Neural cell (in vitro differentiated cells): ENCODE results near the gene CTXND1. TPM values are rescaled to one million over a fixed set of nuclear protein-coding genes. Genes with fewer than 3 reads are reported as not detected.

Source experiments
- H2AFZ ChIP-seq: fragments of 200-600, 300-800 bp; sonication (generic), shearing (Covaris generic); 2 replicates; pipeline ENCODE4 v1.6.0; 2014; ENCODE audit warnings: low read depth, mild to moderate bottlenecking, antibody characterized with exemption, low read length, moderate library complexity
- H3F3A ChIP-seq: fragments of 200-600 bp; shearing (Covaris generic); 2 replicates; pipeline ENCODE4 v1.6.1; 2016; ENCODE audit warnings: mild to moderate bottlenecking, moderate library complexity, mixed read lengths, antibody characterized with exemption, low read length; ENCODE audit not compliant: insufficient read depth, poor library complexity, severe bottlenecking
- H3K27ac ChIP-seq: fragments of 200-600, 300-800 bp; sonication (generic), shearing (Covaris generic); 2 replicates; pipeline ENCODE4 v1.5.1; 2014; ENCODE audit warnings: mild to moderate bottlenecking, low read length, moderate library complexity
- H3K27me3 ChIP-seq: fragments of 300-800, 200-600 bp; sonication (generic), shearing (Covaris generic); 2 replicates; pipeline ENCODE4 v1.6.0; 2014; ENCODE audit warnings: mild to moderate bottlenecking, low read depth, low read length, moderate library complexity; ENCODE audit not compliant: insufficient read depth
- H3K36me3 ChIP-seq: fragments of 300-800, 200-600 bp; sonication (generic), shearing (Covaris generic); 2 replicates; pipeline ENCODE4 v1.5.1; 2014; ENCODE audit warnings: mild to moderate bottlenecking, antibody characterized with exemption, low read length, moderate library complexity; ENCODE audit not compliant: insufficient read depth
- H3K4me2 ChIP-seq: fragments of 300-800, 200-600 bp; sonication (generic), shearing (Covaris generic); 2 replicates; pipeline ENCODE4 v1.6.0; 2014; ENCODE audit warnings: mild to moderate bottlenecking, low read length
- H3K4me3 ChIP-seq: fragments of 300-800, 200-600 bp; sonication (generic), shearing (Covaris generic); 2 replicates; pipeline ENCODE4 v1.5.1; 2014; ENCODE audit warnings: mild to moderate bottlenecking, low read length, moderate library complexity
- H3K79me2 ChIP-seq: fragments of 200-600 bp; shearing (Covaris generic); replicated peaks from 2 replicates; pipeline ENCODE4 v1.6.0; 2014; ENCODE audit warnings: mild to moderate bottlenecking, low read length, moderate library complexity; ENCODE audit not compliant: insufficient read depth
- H3K9ac ChIP-seq: fragments of 300-800, 200-600 bp; sonication (generic), shearing (Covaris generic); 2 replicates; pipeline ENCODE4 v1.6.1; 2016; ENCODE audit warnings: mild to moderate bottlenecking, low read length, mixed read lengths
- H3K9me2 ChIP-seq: fragments of 200-600 bp; shearing (Covaris generic); 2 replicates; pipeline ENCODE4 v1.6.1; 2016; ENCODE audit warnings: mild to moderate bottlenecking, low read length, mixed read lengths; ENCODE audit not compliant: insufficient read depth
- H3K9me3 ChIP-seq: fragments of 200-600, 300-800 bp; sonication (generic), shearing (Covaris generic); 2 replicates; pipeline ENCODE4 v1.6.1; 2016; ENCODE audit warnings: mild to moderate bottlenecking, mixed run types, low read length, moderate library complexity, mixed read lengths
- H4K20me1 ChIP-seq: fragments of 200-600 bp; shearing (Covaris generic); 2 replicates; pipeline ENCODE4 v1.6.1; 2016; ENCODE audit warnings: mild to moderate bottlenecking, mixed run types; ENCODE audit not compliant: insufficient read depth
- EP300 ChIP-seq: fragments of 450-650 bp; conservative IDR thresholded peaks from 2 replicates; pipeline ENCODE4 v1.6.1; 2014; ENCODE audit warnings: antibody characterized with exemption, mild to moderate bottlenecking, moderate library complexity; ENCODE audit not compliant: poor library complexity, severe bottlenecking
- EZH2 ChIP-seq: fragments of 200-600, 300-800 bp; shearing (Covaris generic), sonication (generic); IDR thresholded peaks from 2 replicates; pipeline ENCODE4 v1.6.1; 2014; ENCODE audit warnings: antibody characterized with exemption, low read length, borderline replicate concordance, mild to moderate bottlenecking; ENCODE audit not compliant: insufficient read depth, poor library complexity, severe bottlenecking
- MXI1 ChIP-seq: fragments of 450-650 bp; conservative IDR thresholded peaks from 2 replicates; pipeline ENCODE4 v1.6.1; 2014; ENCODE audit warnings: antibody characterized with exemption, mild to moderate bottlenecking; ENCODE audit not compliant: poor library complexity, severe bottlenecking
- POLR2AphosphoS5 ChIP-seq: IDR thresholded peaks from 2 replicates; pipeline ENCODE4 v1.6.1; 2012
- RAD21 ChIP-seq: fragments of 450-650 bp; conservative IDR thresholded peaks from 2 replicates; pipeline ENCODE4 v1.6.1; 2014; ENCODE audit warnings: antibody characterized with exemption, mild to moderate bottlenecking, moderate library complexity
- REST ChIP-seq: IDR thresholded peaks from 2 replicates; pipeline ENCODE4 v1.6.1; 2012; ENCODE audit warnings: borderline replicate concordance
- SMC3 ChIP-seq: fragments of 450-650 bp; conservative IDR thresholded peaks from 2 replicates; pipeline ENCODE4 v1.6.1; 2014; ENCODE audit warnings: antibody characterized with exemption, mild to moderate bottlenecking, moderate library complexity; ENCODE audit not compliant: poor library complexity
- TAF1 ChIP-seq: IDR thresholded peaks from 2 replicates; pipeline ENCODE4 v1.6.1; 2012; ENCODE audit warnings: low read depth
- polyA plus RNA-seq: library from polyadenylated mRNA; depleted of rRNA; stranded (reverse); fragments of >200 nt; gene quantifications from 2 replicates; pipeline ENCODE4 v1.2.3, GENCODE V29; 2014
- TF ChIP-seq, protein P1 (sequence below): fragments of 450-650 bp; IDR thresholded peaks from 2 replicates; pipeline ENCODE4 v1.5.1; 2014; ENCODE audit warnings: antibody characterized with exemption, mild to moderate bottlenecking, moderate library complexity; ENCODE audit not compliant: poor library complexity, severe bottlenecking

Gene CTXND1
- polyA plus RNA-seq, 1 donor from 2014 or later, result not detected

- H3K9ac ChIP-seq, result no peak overlapping the region
- H3K79me2 ChIP-seq, result no peaks in the 10 kb centered on the region
- no peaks in the 10 kb centered on the region for H3K36me3 ChIP-seq
- H3K27ac ChIP-seq, result no peak overlapping the region
- H3K9me2 ChIP-seq, result no peaks in the 10 kb centered on the region
- no peaks in the 10 kb centered on the region for H3F3A ChIP-seq
- no peaks in the 10 kb centered on the region for H4K20me1 ChIP-seq
- no peaks in the 10 kb centered on the region for H3K9me3 ChIP-seq
- H3K27me3 ChIP-seq, result no peaks in the 10 kb centered on the region
- TF ChIP-seq EP300 (no peak), REST (no peak), POLR2AphosphoS5 (no peak), RAD21 (no peak), MXI1 (no peak), TAF1 (no peak), SMC3 (no peak), EZH2 (no peak)
- TF ChIP-seq, protein P1, sequence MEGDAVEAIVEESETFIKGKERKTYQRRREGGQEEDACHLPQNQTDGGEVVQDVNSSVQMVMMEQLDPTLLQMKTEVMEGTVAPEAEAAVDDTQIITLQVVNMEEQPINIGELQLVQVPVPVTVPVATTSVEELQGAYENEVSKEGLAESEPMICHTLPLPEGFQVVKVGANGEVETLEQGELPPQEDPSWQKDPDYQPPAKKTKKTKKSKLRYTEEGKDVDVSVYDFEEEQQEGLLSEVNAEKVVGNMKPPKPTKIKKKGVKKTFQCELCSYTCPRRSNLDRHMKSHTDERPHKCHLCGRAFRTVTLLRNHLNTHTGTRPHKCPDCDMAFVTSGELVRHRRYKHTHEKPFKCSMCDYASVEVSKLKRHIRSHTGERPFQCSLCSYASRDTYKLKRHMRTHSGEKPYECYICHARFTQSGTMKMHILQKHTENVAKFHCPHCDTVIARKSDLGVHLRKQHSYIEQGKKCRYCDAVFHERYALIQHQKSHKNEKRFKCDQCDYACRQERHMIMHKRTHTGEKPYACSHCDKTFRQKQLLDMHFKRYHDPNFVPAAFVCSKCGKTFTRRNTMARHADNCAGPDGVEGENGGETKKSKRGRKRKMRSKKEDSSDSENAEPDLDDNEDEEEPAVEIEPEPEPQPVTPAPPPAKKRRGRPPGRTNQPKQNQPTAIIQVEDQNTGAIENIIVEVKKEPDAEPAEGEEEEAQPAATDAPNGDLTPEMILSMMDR, result no peak
- H3K4me3 ChIP-seq, result no peak overlapping the region
- H3K4me2 ChIP-seq, result no peak overlapping the region
- H2AFZ ChIP-seq, result no peak overlapping the region
Measured at GRCh38 chr15:80217327-80217900, 34.6 kb downstream of the CTXND1 start.

DNA sequence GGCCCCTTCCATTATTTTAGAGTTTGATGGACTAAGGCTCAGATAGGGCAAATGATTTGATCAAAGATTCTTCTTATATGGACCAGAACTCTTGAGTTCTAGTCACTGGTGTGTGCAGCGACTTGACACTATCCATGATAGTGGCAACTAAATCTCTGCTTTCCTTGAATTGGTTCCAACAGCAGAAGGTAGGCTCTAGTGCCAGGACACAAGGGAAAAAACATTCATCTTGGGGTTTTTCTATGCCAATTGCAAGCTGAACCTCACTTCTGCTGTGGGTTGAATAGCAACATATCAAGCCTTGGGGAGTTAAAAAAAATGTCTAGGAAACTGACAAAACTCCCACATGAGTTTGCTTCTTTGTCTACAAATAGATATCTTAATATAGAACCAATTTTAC lies 35.1 kb downstream of the CTXND1 start:
- H3K27me3 ChIP-seq, result no peaks in the 10 kb centered on the region
- no peaks in the 10 kb centered on the region for H3K79me2 ChIP-seq
- H3K4me2 ChIP-seq, result no peak overlapping the region
- H3K27ac ChIP-seq, result no peak overlapping the region
- no peak overlapping the region for H3K9ac ChIP-seq
- H3K36me3 ChIP-seq, result no peaks in the 10 kb centered on the region
- H4K20me1 ChIP-seq, result no peaks in the 10 kb centered on the region
- no peaks in the 10 kb centered on the region for H3K9me2 ChIP-seq
- H2AFZ ChIP-seq, result no peak overlapping the region
- TF ChIP-seq SMC3 (no peak), RAD21 (no peak), TAF1 (no peak), POLR2AphosphoS5 (no peak), EP300 (no peak), EZH2 (no peak), REST (no peak), MXI1 (no peak)
- TF ChIP-seq, protein P1, result no peak
- H3F3A ChIP-seq, result no peaks in the 10 kb centered on the region
- H3K9me3 ChIP-seq, result no peaks in the 10 kb centered on the region
- H3K4me3 ChIP-seq, result no peak overlapping the region
